H1 (cell line): ENCODE data around the gene NEUROG1.

ENCODE experiments used
- CREB1 ChIP-seq: IDR thresholded peaks from 2 replicates; pipeline ENCODE4 v1.6.1; 2012; ENCODE audit warnings: inconsistent platforms
- CTCF ChIP-seq, 3 experiments: IDR thresholded peaks; 1 replicate in 2 of 3; 2 replicates in 1 of 3; pipeline versions ENCODE4 v1.5.1 to v1.6.1; 2011; ENCODE audit warnings: low read length in 3 of 3, mild to moderate bottlenecking in 3 of 3, inconsistent platforms in 2 of 3, low read depth in 1 of 3, moderate library complexity in 1 of 3; ENCODE audit not compliant: insufficient read depth in 1 of 3; ENCODE audit errors: control extremely low read depth in 1 of 3
- TBP ChIP-seq: IDR thresholded peaks from 2 replicates; pipeline ENCODE4 v1.6.1; 2011; ENCODE audit warnings: low read depth, low read length, improper control_type of control experiment

DNA sequence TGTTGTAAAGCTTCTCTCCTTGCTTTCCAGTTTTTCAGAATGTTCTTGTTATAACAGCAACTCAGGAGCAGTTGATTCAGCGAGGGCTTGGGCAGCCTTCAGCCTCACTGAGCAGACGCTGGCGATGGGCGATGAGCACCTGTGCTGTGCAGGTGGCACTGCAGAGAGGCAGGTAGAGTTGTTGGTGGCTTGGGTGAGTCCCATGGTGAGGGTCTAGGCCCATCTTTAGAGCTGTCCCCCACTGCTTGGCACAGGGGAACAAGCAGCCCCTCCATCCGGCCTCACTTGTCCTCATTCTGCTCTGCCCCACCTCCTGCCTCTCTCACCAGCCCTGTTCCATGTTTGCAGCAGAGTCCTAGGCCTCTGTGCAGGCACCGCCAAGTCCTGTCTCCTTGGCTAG, 49.2 kb upstream of the NEUROG1 start:
- TF ChIP-seq CTCF (IDR thresholded peaks at IDR 0.05; ENCODE audit: control extremely low read depth in 1 of 3, insufficient read depth in 1 of 3, low read depth in 1 of 3, low read length in 3 of 3) (no peak), CREB1 (no peak), TBP (no peak)
